Urinary bladder (tissue), 4 donors: ENCODE results near the gene STAU1. TPM values are rescaled to one million over a fixed set of nuclear protein-coding genes. Genes with fewer than 3 reads are reported as not detected.

ENCODE experiments used
- DNase-seq: peaks from one replicate; pipeline ENCODE4 v3.0.0-alpha.2; 2015; ENCODE audit errors: extremely low spot score
- H3K27ac ChIP-seq: one replicate; pipeline ENCODE4 v1.5.1; 2013; ENCODE audit warnings: low read depth, mild to moderate bottlenecking, moderate library complexity
- H3K36me3 ChIP-seq: one replicate; pipeline ENCODE4 v1.6.1; 2013; ENCODE audit warnings: mild to moderate bottlenecking, moderate library complexity; ENCODE audit not compliant: insufficient read depth
- H3K4me1 ChIP-seq: one replicate; pipeline ENCODE4 v1.6.1; 2013; ENCODE audit warnings: mild to moderate bottlenecking, moderate library complexity; ENCODE audit not compliant: insufficient read depth
- H3K4me3 ChIP-seq: one replicate; pipeline ENCODE4 v1.5.1; 2013; ENCODE audit warnings: low read depth, low read length
- WGBS: extraction: QIAGEN DNeasy Blood & Tissue Kit; methylation state at CpG from one replicate; pipeline ENCODE4 v1.1.7; 2013; 5-methylcytosine and 5-hydroxymethylcytosine counted together
- polyA plus RNA-seq: library from polyadenylated mRNA; stranded (reverse); fragments of 200-250 nt; gene quantifications from one replicate; pipeline ENCODE4 v1.2.3, GENCODE V29; 2013
- total RNA-seq: library from RNA; depleted of rRNA; stranded (reverse); fragments of >200 nt; gene quantifications from one replicate; pipeline ENCODE4 v1.2.3, GENCODE V29; 2014
- donor health status: healthy with polysubstance abuse.
- donor health status: healthy.

Gene STAU1
- total RNA-seq (46.4 TPM), polyA plus RNA-seq (61.0 TPM)

GRCh38 chr20:49187851-49188641 lies at the start of gene STAU1:
TSS of gene STAU1 (minus strand) at chr20:49188334. CDS start at chr20:49166201, 22,133 bp downstream.
- WGBS = under 1% methylated on average over 89 of the region's 89 CpGs
- peak; percentile 80 for DNase-seq

GRCh38 chr20:49237531-49237930 lies 49.4 kb upstream of the STAU1 start:
- Histone ChIP-seq H3K4me1 (no peaks in the 10 kb centered on the region), H3K27ac (no peak overlapping the region), H3K36me3 (peaks cover 18% of the 10 kb centered on the region), H3K4me3 (no peak overlapping the region)
- 93% methylated on average over 4 of the region's 4 CpGs for WGBS
- no peak for DNase-seq

More at GRCh38 chr20:49187851-49188641, at the start of gene STAU1:
- no peaks in the 10 kb centered on the region for H3K4me1 ChIP-seq
- no peaks in the 10 kb centered on the region for H3K36me3 ChIP-seq
- peak within 1 kb of the TSS; percentile 100 for H3K4me3 ChIP-seq
- H3K27ac ChIP-seq = peak within 1 kb of the TSS; percentile 94

- H3K36me3 ChIP-seq = peaks cover 18% of the 10 kb centered on the region
Observed at GRCh38 chr20:49236301-49236700, 48.2 kb upstream of the STAU1 start.

GRCh38 chr20:49234831-49235230 lies 46.7 kb upstream of the STAU1 start:
- no peak overlapping the region for H3K27ac ChIP-seq
- WGBS = 93% methylated on average over 6 of the region's 6 CpGs
- H3K36me3 ChIP-seq = peaks cover 18% of the 10 kb centered on the region
- H3K4me1 ChIP-seq = no peaks in the 10 kb centered on the region
- no peak overlapping the region for H3K4me3 ChIP-seq
- no peak for DNase-seq

More at GRCh38 chr20:49236301-49236700, 48.2 kb upstream of the STAU1 start:
- WGBS = 91% methylated on average over 9 of the region's 9 CpGs
- no peaks in the 10 kb centered on the region for H3K4me1 ChIP-seq
- H3K27ac ChIP-seq = no peak overlapping the region
- no peak overlapping the region for H3K4me3 ChIP-seq
- DNase-seq = no peak

GRCh38 chr20:49233226-49233625 lies 45.1 kb upstream of the STAU1 start:
- WGBS = 93% methylated on average over 10 of the region's 10 CpGs
- Histone ChIP-seq H3K4me1 (no peaks in the 10 kb centered on the region), H3K4me3 (no peak overlapping the region), H3K27ac (no peak overlapping the region), H3K36me3 (peaks cover 11% of the 10 kb centered on the region)
- no peak for DNase-seq

GRCh38 chr20:49231471-49231870 lies 43.3 kb upstream of the STAU1 start:
- Histone ChIP-seq H3K4me1 (no peaks in the 10 kb centered on the region), H3K27ac (no peak overlapping the region), H3K36me3 (peaks cover 9% of the 10 kb centered on the region), H3K4me3 (no peak overlapping the region)
- 69% methylated on average over 7 of the region's 7 CpGs for WGBS
- DNase-seq = no peak

- no peaks in the 10 kb centered on the region for H3K4me1 ChIP-seq
- WGBS = 77% methylated on average over 8 of the region's 8 CpGs
- DNase-seq = no peak
- H3K27ac ChIP-seq = no peak overlapping the region
- no peak overlapping the region for H3K4me3 ChIP-seq
- peaks cover 5% of the 10 kb centered on the region for H3K36me3 ChIP-seq
Observed at GRCh38 chr20:49230561-49231133, 42.5 kb upstream of the STAU1 start.

GRCh38 chr20:49230021-49230420 lies 41.9 kb upstream of the STAU1 start:
- H3K36me3 ChIP-seq = peaks cover 5% of the 10 kb centered on the region
- no peak overlapping the region for H3K4me3 ChIP-seq
- 96% methylated on average over 10 of the region's 10 CpGs for WGBS
- H3K27ac ChIP-seq = no peak overlapping the region
- H3K4me1 ChIP-seq = no peaks in the 10 kb centered on the region
- no peak for DNase-seq

- H3K36me3 ChIP-seq = peaks cover under 1% of the 10 kb centered on the region
- no peak overlapping the region for H3K4me3 ChIP-seq
- H3K27ac ChIP-seq = no peak overlapping the region
- no peak for DNase-seq
- H3K4me1 ChIP-seq = no peaks in the 10 kb centered on the region
- WGBS = 96% methylated on average over 2 of the region's 2 CpGs
Observed at GRCh38 chr20:49229381-49229780, 41.2 kb upstream of the STAU1 start.

- H3K36me3 ChIP-seq = no peaks in the 10 kb centered on the region
- DNase-seq = no peak
- WGBS = 96% methylated on average over 9 of the region's 9 CpGs
Observed at GRCh38 chr20:49228676-49229075, 40.5 kb upstream of the STAU1 start.

GRCh38 chr20:49225896-49226295 lies 37.8 kb upstream of the STAU1 start:
- no peak for DNase-seq
- no peaks in the 10 kb centered on the region for H3K36me3 ChIP-seq
- H3K27ac ChIP-seq = no peak overlapping the region
- 91% methylated on average over 7 of the region's 7 CpGs for WGBS
- no peak overlapping the region for H3K4me3 ChIP-seq
- H3K4me1 ChIP-seq = no peaks in the 10 kb centered on the region

More at GRCh38 chr20:49228676-49229075, 40.5 kb upstream of the STAU1 start:
- Histone ChIP-seq H3K27ac (no peak overlapping the region), H3K4me1 (no peaks in the 10 kb centered on the region), H3K4me3 (no peak overlapping the region)

- no peak for DNase-seq
- H3K27ac ChIP-seq = no peak overlapping the region
- H3K36me3 ChIP-seq = no peaks in the 10 kb centered on the region
- H3K4me1 ChIP-seq = no peaks in the 10 kb centered on the region
- 71% methylated on average over 28 of the region's 28 CpGs for WGBS
- peak overlapping the region; percentile 61 for H3K4me3 ChIP-seq
Observed at GRCh38 chr20:49219924-49220831, 32.0 kb upstream of the STAU1 start.

GRCh38 chr20:49219091-49219923 lies 31.2 kb upstream of the STAU1 start, which contains the start of gene DDX27:
TSS of gene DDX27 (plus strand) at chr20:49219416. CDS start at chr20:49219449, 33 bp downstream.
- Histone ChIP-seq H3K27ac (peak within 1 kb of the TSS; percentile 69), H3K36me3 (no peaks in the 10 kb centered on the region), H3K4me3 (peak within 1 kb of the TSS; percentile 61), H3K4me1 (no peaks in the 10 kb centered on the region)
- peak; percentile 99 for DNase-seq
- WGBS = under 1% methylated on average over 46 of the region's 46 CpGs
